Large intestine (tissue), 3 donors: Measurements from ENCODE around the gene PPT1. TPM values are rescaled to one million over a fixed set of nuclear protein-coding genes. Genes with fewer than 3 reads are reported as not detected.
"Not testable (repeated sequence)": the region's sequence is repeated elsewhere in the genome, so short reads cannot be mapped to it uniquely, and the experiment has no call there.

Source experiments
- DNase-seq, 2 donors: peaks; one replicate each; pipeline versions ENCODE4 v3.0.0 to v3.0.0-alpha.2; 2013
- H3K27ac ChIP-seq: one replicate; pipeline ENCODE4 v1.5.1; 2013; ENCODE audit warnings: low read length
- H3K27me3 ChIP-seq: 2 replicates; pipeline ENCODE4 v1.6.1; 2013; ENCODE audit warnings: low read length; ENCODE audit not compliant: control insufficient read depth, insufficient read depth
- H3K36me3 ChIP-seq: 2 replicates; pipeline ENCODE4 v1.6.1; 2013; ENCODE audit warnings: low read length; ENCODE audit not compliant: control insufficient read depth, insufficient read depth
- H3K4me1 ChIP-seq: one replicate; pipeline ENCODE4 v1.6.1; 2013; ENCODE audit warnings: low read length; ENCODE audit not compliant: control insufficient read depth, insufficient read depth
- H3K4me3 ChIP-seq: one replicate; pipeline ENCODE4 v1.5.1; 2013; ENCODE audit warnings: low read length
- H3K9me3 ChIP-seq: one replicate; pipeline ENCODE4 v1.6.1; 2013; ENCODE audit warnings: mild to moderate bottlenecking, low read depth, low read length, moderate library complexity; ENCODE audit not compliant: control insufficient read depth
- WGBS: methylation state at CpG from one replicate; pipeline ENCODE4 v1.1.5; 2013; ENCODE audit warnings: low lambda C conversion rate; ENCODE audit not compliant: insufficient coverage; 5-methylcytosine and 5-hydroxymethylcytosine counted together
- polyA plus RNA-seq: library from polyadenylated mRNA; unstranded; fragments of 120-200 nt; gene quantifications from one replicate; pipeline ENCODE4 v1.2.1, GENCODE V29; 2013

Gene PPT1
- polyA plus RNA-seq, 1 donor: 66.3 TPM

GRCh38 chr1:40092706-40093639, 4.1 kb downstream of the PPT1 start:
- H3K27me3 ChIP-seq: no peaks in the 10 kb centered on the region
- no peaks in the 10 kb centered on the region for H3K9me3 ChIP-seq
- H3K4me1 ChIP-seq: peaks cover 8% of the 10 kb centered on the region
- DNase-seq: no peak
- WGBS: 83% methylated on average over 3 of the region's 6 CpGs
- no peak overlapping the region for H3K4me3 ChIP-seq
- H3K36me3 ChIP-seq: peaks cover 30% of the 10 kb centered on the region
- H3K27ac ChIP-seq: no peak overlapping the region

GRCh38 chr1:40092241-40092640, 4.8 kb downstream of the PPT1 start:
- Histone ChIP-seq H3K4me1 (peaks cover 4% of the 10 kb centered on the region), H3K36me3 (peaks cover 38% of the 10 kb centered on the region), H3K9me3 (no peaks in the 10 kb centered on the region), H3K4me3 (no peak overlapping the region), H3K27ac (no peak overlapping the region), H3K27me3 (no peaks in the 10 kb centered on the region)
- no CpG with 5 or more reads among the region's 2 CpGs for WGBS
- no peak for DNase-seq

GRCh38 chr1:40090652-40091355, 6.2 kb downstream of the PPT1 start:
- Histone ChIP-seq H3K27me3 (no peaks in the 10 kb centered on the region), H3K27ac (no peak overlapping the region), H3K36me3 (peaks cover 38% of the 10 kb centered on the region), H3K4me1 (no peaks in the 10 kb centered on the region), H3K4me3 (no peak overlapping the region), H3K9me3 (no peaks in the 10 kb centered on the region)
- 100% methylated on average over 2 of the region's 5 CpGs for WGBS
- no peak for DNase-seq

- WGBS: no CpG with 5 or more reads among the region's 11 CpGs
- not testable (repeated sequence) for H3K4me3 ChIP-seq, H3K27ac ChIP-seq, H3K27me3 ChIP-seq, H3K4me1 ChIP-seq, H3K9me3 ChIP-seq
- DNase-seq: peak in 1 of 2 donors; percentile 31
- peaks cover 35% of the 10 kb centered on the region for H3K36me3 ChIP-seq
These were observed 12.3 kb downstream of the PPT1 start for GRCh38 chr1:40084750-40085149.

- no CpG with 5 or more reads among the region's 7 CpGs for WGBS
- no peaks in the 10 kb centered on the region for H3K27me3 ChIP-seq
- peaks cover 30% of the 10 kb centered on the region for H3K36me3 ChIP-seq
- no peak for DNase-seq
- no peak overlapping the region for H3K27ac ChIP-seq
- no peak overlapping the region for H3K4me3 ChIP-seq
- no peaks in the 10 kb centered on the region for H3K9me3 ChIP-seq
- H3K4me1 ChIP-seq: no peaks in the 10 kb centered on the region
These were observed 15.2 kb downstream of the PPT1 start for GRCh38 chr1:40081871-40082270.

- no peak for DNase-seq
- Histone ChIP-seq H3K27ac (no peak overlapping the region), H3K9me3 (no peaks in the 10 kb centered on the region), H3K4me3 (no peak overlapping the region), H3K27me3 (no peaks in the 10 kb centered on the region), H3K4me1 (no peaks in the 10 kb centered on the region), H3K36me3 (peaks cover 41% of the 10 kb centered on the region)
- no CpG with 5 or more reads among the region's 6 CpGs for WGBS
These were observed 17.2 kb downstream of the PPT1 start for GRCh38 chr1:40079774-40080400.

GRCh38 chr1:40078512-40079333, 18.3 kb downstream of the PPT1 start:
- WGBS: 100% methylated on average over 2 of the region's 5 CpGs
- Histone ChIP-seq H3K27me3 (no peaks in the 10 kb centered on the region), H3K27ac (no peak overlapping the region)

GRCh38 chr1:40076895-40077312, 20.1 kb downstream of the PPT1 start:
- no peaks in the 10 kb centered on the region for H3K9me3 ChIP-seq
- H3K27me3 ChIP-seq: no peaks in the 10 kb centered on the region
- no peaks in the 10 kb centered on the region for H3K4me1 ChIP-seq
- peaks cover 56% of the 10 kb centered on the region for H3K36me3 ChIP-seq
- WGBS: no CpG with 5 or more reads among the region's 5 CpGs
- H3K27ac ChIP-seq: no peak overlapping the region
- no peak for DNase-seq
- no peak overlapping the region for H3K4me3 ChIP-seq

More at GRCh38 chr1:40078512-40079333, 18.3 kb downstream of the PPT1 start:
- no peaks in the 10 kb centered on the region for H3K9me3 ChIP-seq
- peak; percentile 17 to 31 for DNase-seq
- peaks cover 48% of the 10 kb centered on the region for H3K36me3 ChIP-seq
- H3K4me3 ChIP-seq: no peak overlapping the region
- H3K4me1 ChIP-seq: no peaks in the 10 kb centered on the region

- H3K4me1 ChIP-seq: no peaks in the 10 kb centered on the region
- no peaks in the 10 kb centered on the region for H3K9me3 ChIP-seq
- no CpG with 5 or more reads among the region's 4 CpGs for WGBS
- no peak for DNase-seq
- H3K4me3 ChIP-seq: no peak overlapping the region
- no peaks in the 10 kb centered on the region for H3K27me3 ChIP-seq
- peaks cover 66% of the 10 kb centered on the region for H3K36me3 ChIP-seq
- no peak overlapping the region for H3K27ac ChIP-seq
These were observed 21.8 kb downstream of the PPT1 start for GRCh38 chr1:40075266-40075665.

- no peak overlapping the region for H3K4me3 ChIP-seq
- no peaks in the 10 kb centered on the region for H3K9me3 ChIP-seq
- H3K27ac ChIP-seq: no peak overlapping the region
- H3K36me3 ChIP-seq: peaks cover 80% of the 10 kb centered on the region
- no peaks in the 10 kb centered on the region for H3K4me1 ChIP-seq
- no peaks in the 10 kb centered on the region for H3K27me3 ChIP-seq
- no peak for DNase-seq
- no CpG with 5 or more reads among the region's 4 CpGs for WGBS
These were observed 24.0 kb downstream of the PPT1 start for GRCh38 chr1:40073062-40073461.
